GM12875 (cell line): ENCODE results near the gene TXNRD1.
"Not testable (repeated sequence)": the region's sequence is repeated elsewhere in the genome, so short reads cannot be mapped to it uniquely, and the experiment has no call there.

Experiments
- H3K4me3 ChIP-seq: one replicate; pipeline ENCODE4 v1.5.1; 2011; ENCODE audit warnings: low read depth, low read length, control low read depth
- CTCF ChIP-seq: IDR thresholded peaks from 2 replicates; pipeline ENCODE4 v1.5.1; 2011; ENCODE audit warnings: low read depth, mild to moderate bottlenecking, control low read depth, inconsistent platforms, low read length, moderate library complexity, borderline replicate concordance; ENCODE audit not compliant: insufficient read depth

TXNRD1 gene

DNA sequence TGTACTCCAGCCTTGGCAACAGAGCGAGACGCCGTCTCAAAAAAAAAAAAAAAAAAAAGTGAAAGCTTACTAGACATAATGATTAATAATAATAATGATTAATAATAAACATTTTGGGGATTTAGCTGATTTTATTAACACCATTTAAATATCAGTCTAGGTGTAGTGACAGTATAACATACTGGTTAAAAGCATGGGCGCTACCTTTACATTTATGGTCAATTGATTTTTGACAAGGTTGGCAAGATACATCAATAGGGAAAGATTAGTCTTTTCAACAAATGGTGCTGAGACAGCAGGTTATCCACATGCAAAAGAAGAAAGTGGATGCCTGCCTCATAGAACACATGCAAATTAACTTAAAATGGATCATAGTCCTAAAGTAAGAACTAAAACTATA, 34.3 kb downstream of the TXNRD1 start:
- TF ChIP-seq CTCF: no peak
- H3K4me3 ChIP-seq: no peak overlapping the region

GRCh38 chr12:104250366-104251125, 35.0 kb downstream of the TXNRD1 start:
- TF ChIP-seq CTCF: no peak
- no peak overlapping the region for H3K4me3 ChIP-seq

DNA sequence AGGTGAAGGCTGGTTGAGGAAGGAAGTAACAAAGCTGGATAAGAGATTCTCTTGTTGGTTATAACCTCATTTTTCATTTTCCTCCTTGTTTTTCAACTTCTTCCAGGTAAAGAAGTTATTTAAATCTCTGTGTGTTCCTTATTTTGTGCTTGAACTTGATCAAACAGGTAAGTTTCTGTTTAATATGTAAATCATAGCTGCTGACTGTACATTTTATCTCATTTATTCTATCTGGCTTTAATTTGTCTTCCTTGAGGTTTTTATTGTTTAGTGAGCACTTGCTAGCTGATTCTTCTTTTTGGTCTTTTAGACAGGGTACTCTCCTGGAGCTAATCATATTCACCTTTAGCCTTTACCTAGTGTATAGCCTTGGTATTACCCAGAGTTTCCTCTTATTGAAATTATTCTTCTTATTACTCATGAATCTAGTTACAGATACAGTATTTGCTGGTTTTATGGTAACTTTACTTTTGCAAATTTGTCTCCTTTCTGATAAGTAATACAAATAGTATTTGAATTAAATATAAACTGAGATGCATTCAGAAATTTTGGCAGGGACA, 42.4 kb downstream of the TXNRD1 start:
- no peak for TF ChIP-seq CTCF

DNA sequence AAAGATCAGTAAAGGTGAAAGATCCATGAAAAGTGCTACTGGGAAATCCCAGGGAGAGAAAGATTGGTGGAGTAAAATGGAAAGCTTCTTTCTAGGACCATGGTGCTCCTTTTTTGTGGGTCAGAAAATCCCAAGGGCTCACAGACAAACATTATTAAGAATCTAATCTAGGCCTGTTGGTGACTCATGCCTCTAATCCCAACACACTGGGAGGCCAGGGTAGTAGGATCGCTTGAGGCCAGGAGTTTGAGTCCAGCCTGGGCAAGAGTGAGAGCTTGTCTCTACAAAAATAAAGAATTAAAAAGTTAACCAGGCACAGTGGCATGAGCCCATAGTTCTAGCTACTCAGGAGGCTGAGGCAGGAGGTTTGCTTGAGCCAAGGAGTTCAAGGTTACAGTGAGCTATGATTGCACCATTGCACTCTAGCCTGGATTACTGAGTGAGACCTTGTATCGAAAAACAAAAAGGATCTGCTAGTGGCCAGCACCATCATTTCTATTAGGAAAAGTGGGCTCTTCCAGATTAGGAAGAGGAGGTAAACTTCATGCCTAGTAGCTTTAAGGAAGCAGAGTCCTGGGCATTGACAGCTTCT, 43.0 kb downstream of the TXNRD1 start:
- no peak overlapping the region for H3K4me3 ChIP-seq
- no peak for TF ChIP-seq CTCF

More for the DNA sequence above, 42.4 kb downstream of the TXNRD1 start:
- H3K4me3 ChIP-seq: no peak overlapping the region

- TF ChIP-seq CTCF: no peak
- H3K4me3 ChIP-seq: no peak overlapping the region
These were observed 47.4 kb downstream of the TXNRD1 start for GRCh38 chr12:104263026-104263425.

DNA sequence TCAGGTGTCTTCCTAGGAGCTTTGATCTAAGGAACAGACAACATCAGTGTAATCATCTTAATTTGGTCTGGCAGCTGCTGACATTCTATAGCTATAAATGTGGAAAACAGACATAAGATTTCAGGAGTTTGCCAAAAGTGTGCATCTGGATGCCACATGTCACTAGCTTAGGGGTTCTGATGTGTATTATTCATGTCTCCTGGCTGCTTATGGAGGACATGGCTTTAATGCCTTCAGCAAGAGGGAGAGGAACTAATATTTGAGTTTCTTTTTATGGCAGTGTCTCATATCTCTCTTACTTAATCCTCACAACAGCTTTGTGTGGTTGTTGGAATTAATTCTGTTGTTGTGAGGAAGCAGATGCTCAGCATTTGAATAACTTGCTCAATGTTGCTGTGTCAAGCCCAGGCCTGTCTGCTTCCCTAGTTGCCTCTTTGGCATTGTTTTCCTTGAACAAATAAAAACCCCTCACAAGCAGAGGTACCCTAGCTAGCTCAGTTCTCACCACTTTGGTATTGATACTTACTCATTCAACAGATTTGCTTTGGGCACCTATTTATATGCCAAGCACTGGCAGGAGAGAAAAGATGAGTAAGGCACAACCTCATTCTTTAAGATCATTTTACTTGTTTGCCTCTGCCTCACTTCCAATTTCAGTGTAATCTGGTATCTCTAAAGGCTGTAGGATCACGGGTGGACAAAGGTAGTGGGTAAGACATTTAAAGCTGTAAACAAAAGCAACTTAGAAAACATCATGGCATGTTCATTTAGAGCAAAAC, 48.2 kb downstream of the TXNRD1 start:
- H3K4me3 ChIP-seq: no peak overlapping the region
- TF ChIP-seq CTCF: no peak

GRCh38 chr12:104265436-104265835, 49.9 kb downstream of the TXNRD1 start:
- not testable (repeated sequence) for H3K4me3 ChIP-seq
